Stimulated activated CD4-positive, alpha-beta T cell treated with anti-CD3 and anti-CD28 coated beads, Interleukin-15, amount 100 ng/mL, for 1 hour (primary cell): ENCODE results near the gene ADISSP.
A peak's percentile ranks its signal among the peaks of the same experiment; 100 is the strongest.

Source experiments
- DNase-seq, 2 donors: peaks; one replicate each; pipeline ENCODE4 v3.0.0-alpha.2; 2020; ENCODE audit warnings: low read depth in 1 of 2, low spot score in 1 of 2

Gene ADISSP

GRCh38 chr20:3719046-3719445 lies 48.5 kb downstream of the ADISSP start:
- DNase-seq, result no peak

GRCh38 chr20:3716195-3716834 lies 51.2 kb downstream of the ADISSP start:
- no peak for DNase-seq

- DNase-seq, result no peak
Measured at GRCh38 chr20:3714092-3714491, 53.5 kb downstream of the ADISSP start.

GRCh38 chr20:3712279-3712873 lies 55.2 kb downstream of the ADISSP start, which contains the start of gene SIGLEC1:
Gene SIGLEC1 (minus strand): TSS chr20:3712600. CDS start chr20:3707128, 5,472 bp downstream.
- DNase-seq, result no peak

- DNase-seq, result no peak
Measured at GRCh38 chr20:3711484-3711941, 56.0 kb downstream of the ADISSP start.

- peak; percentile 56 to 70 for DNase-seq
Measured at GRCh38 chr20:3710703-3711483, 56.7 kb downstream of the ADISSP start.

- DNase-seq, result no peak
Measured at GRCh38 chr20:3710011-3710466, 57.5 kb downstream of the ADISSP start.

- DNase-seq, result no peak
Measured at GRCh38 chr20:3707508-3707899, 60.0 kb downstream of the ADISSP start.

- DNase-seq, result no peak
Measured at GRCh38 chr20:3706774-3707507, 60.6 kb downstream of the ADISSP start.

GRCh38 chr20:3705970-3706739 lies 61.4 kb downstream of the ADISSP start:
- no peak for DNase-seq

GRCh38 chr20:3705491-3705969 lies 62.0 kb downstream of the ADISSP start:
- DNase-seq, result no peak

GRCh38 chr20:3704087-3704486 lies 63.5 kb downstream of the ADISSP start:
- DNase-seq, result no peak
